ENCODE results near the gene MAMDC4. TPM values are rescaled to one million over a fixed set of nuclear protein-coding genes. Genes with fewer than 3 reads are reported as not detected.

Gene MAMDC4
- total and polyA plus RNA-seq, 4 donors = 1.6 to 15.9 (median 12.2) TPM

DNA sequence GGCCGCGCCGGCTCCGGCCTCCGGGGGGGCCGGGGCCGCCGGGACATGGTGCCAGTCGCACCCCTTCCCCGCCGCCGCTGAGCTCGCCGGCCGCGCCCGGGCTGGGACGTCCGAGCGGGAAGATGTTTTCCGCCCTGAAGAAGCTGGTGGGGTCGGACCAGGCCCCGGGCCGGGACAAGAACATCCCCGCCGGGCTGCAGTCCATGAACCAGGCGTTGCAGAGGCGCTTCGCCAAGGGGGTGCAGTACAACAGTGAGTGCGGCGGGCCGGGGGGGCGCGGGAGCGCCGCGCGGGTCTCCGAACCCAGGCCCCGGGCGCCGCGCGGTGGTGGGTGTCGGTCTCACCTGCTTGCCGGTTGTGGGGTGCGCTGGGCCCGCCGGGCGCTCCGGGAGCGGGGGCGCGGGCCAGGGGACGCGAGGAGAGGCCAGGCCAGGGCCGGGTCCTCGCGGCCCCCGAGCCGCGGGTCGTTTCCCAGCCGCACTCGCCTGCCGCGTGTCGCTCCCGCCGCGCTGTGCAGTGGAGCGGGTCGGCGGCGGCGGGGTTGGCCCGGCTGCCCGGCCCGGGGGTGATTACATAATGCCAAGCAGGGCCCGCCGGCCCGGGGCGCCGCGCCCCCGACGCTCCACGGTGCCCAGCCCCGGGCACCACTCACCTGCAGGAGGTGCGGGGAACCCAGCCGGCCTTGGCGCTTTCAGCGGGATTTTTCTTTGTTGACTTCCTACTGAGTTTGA lies 43.9 kb upstream of the MAMDC4 start:
- peak overlapping the region; percentile 71 for H3K4me3 ChIP-seq (ENCODE audit: low read depth, low read length)
- DNase-seq (ENCODE audit: low read depth in 4 of 6, low spot score in 6 of 6) = peak in 2 of 6 donors; percentile 53
- peak overlapping the region; percentile 69 for H3K27ac ChIP-seq (ENCODE audit: low read depth, low read length)
- peaks cover 24% of the 10 kb centered on the region for H3K4me1 ChIP-seq (ENCODE audit: control insufficient read depth, insufficient read depth, low read length)
- WGBS (ENCODE audit: insufficient coverage) = under 1% methylated on average over 93 of the region's 93 CpGs
- H3K36me3 ChIP-seq (ENCODE audit: control insufficient read depth, insufficient read depth, low read length) = peaks cover 61% of the 10 kb centered on the region
- H3K27me3 ChIP-seq (ENCODE audit: control insufficient read depth, insufficient read depth, low read length) = no peaks in the 10 kb centered on the region
- H3K9me3 ChIP-seq (ENCODE audit: control insufficient read depth, insufficient read depth, low read length) = no peaks in the 10 kb centered on the region

DNA sequence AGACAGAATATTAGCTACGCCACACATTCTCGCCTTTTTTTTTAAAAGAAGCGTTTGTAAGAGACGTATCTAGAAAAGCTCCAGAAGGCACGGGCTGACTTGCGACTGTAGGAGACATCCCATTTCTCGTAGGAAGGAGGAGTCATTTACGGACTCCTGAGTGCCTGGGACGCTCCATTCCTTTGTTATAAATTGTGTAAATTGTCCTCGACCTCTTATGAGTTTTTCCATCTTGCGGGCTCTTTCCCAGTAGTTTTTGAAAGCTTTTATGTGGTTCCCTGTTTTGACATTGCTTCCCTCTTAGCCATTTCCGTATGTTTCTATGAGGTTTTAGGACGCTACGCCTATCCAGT lies 43.4 kb upstream of the MAMDC4 start:
- Histone ChIP-seq H3K27ac (ENCODE audit: low read depth, low read length) (no peak overlapping the region), H3K36me3 (ENCODE audit: control insufficient read depth, insufficient read depth, low read length) (peaks cover 59% of the 10 kb centered on the region)
- 0% methylated on average over 4 of the region's 14 CpGs for WGBS (ENCODE audit: insufficient coverage)

DNA sequence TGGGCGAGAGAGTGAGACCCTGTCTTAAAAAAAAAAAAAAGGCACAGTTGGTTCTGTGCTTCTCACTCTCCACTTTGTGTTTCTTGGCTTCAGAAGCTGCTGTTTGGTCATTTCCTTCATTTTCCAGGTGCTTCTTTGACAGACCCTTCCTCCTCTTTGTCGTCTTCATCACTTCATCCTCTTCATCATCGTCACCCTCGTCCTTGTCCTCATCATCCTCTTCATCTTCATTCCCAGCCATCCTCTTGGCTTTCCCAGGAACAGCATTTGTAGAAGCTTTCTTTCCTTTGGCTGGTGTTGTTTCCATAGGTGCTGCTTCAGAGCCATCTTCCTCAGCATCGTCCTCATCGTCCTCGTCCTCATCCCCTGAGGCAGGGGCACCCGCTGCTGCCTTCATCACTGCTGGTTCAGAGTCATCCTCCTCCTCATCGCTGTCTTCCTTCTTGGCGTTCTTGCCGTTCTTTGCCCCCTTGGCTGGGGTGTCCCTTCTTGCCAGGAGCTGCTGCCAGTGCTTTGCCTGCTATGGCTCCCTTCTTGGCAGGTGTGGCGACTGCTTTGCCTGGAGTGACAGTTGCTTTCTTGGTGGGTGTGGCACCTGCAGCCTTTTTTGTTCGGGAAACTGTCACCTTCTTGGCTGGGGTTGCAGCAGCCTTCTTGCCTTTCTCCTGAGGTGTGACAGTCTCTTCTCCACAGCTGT lies 37.3 kb upstream of the MAMDC4 start:
- Histone ChIP-seq H3K4me1 (ENCODE audit: control insufficient read depth, insufficient read depth, low read length) (peaks cover 3% of the 10 kb centered on the region), H3K27me3 (ENCODE audit: control insufficient read depth, insufficient read depth, low read length) (no peaks in the 10 kb centered on the region), H3K4me3 (ENCODE audit: low read depth, low read length) (no peak overlapping the region), H3K9me3 (ENCODE audit: control insufficient read depth, insufficient read depth, low read length) (no peaks in the 10 kb centered on the region), H3K36me3 (ENCODE audit: control insufficient read depth, insufficient read depth, low read length) (peaks cover 40% of the 10 kb centered on the region), H3K27ac (ENCODE audit: low read depth, low read length) (no peak overlapping the region)
- WGBS (ENCODE audit: insufficient coverage) = 98% methylated on average over 13 of the region's 13 CpGs
- no peak for DNase-seq (ENCODE audit: low read depth in 4 of 6, low spot score in 6 of 6)

More for the DNA sequence above, 43.4 kb upstream of the MAMDC4 start:
- Histone ChIP-seq H3K4me1 (ENCODE audit: control insufficient read depth, insufficient read depth, low read length) (peaks cover 24% of the 10 kb centered on the region), H3K9me3 (ENCODE audit: control insufficient read depth, insufficient read depth, low read length) (no peaks in the 10 kb centered on the region), H3K4me3 (ENCODE audit: low read depth, low read length) (peak overlapping the region; percentile 43), H3K27me3 (ENCODE audit: control insufficient read depth, insufficient read depth, low read length) (no peaks in the 10 kb centered on the region)
- DNase-seq (ENCODE audit: low read depth in 4 of 6, low spot score in 6 of 6) = peak in 2 of 6 donors; percentile 39 to 42

DNA sequence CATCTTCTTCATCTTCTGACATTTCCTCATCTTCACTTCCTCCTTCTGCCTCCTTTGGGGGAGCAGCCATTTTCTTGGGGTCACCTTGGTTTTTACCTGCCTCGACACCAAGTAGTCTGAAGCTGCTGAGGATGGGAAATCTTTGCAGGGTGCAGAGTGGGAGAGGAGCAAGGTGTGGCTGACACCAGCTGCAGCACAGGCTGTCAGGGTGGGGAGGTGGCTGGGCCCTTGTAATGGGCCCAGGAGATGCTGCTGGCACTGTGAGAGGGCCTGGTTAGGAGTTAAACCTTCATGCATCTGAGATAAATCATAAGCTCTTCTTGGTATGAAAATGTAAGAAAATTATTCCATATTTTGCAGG lies 36.7 kb upstream of the MAMDC4 start:
- Histone ChIP-seq H3K36me3 (ENCODE audit: control insufficient read depth, insufficient read depth, low read length) (peaks cover 36% of the 10 kb centered on the region), H3K4me3 (ENCODE audit: low read depth, low read length) (no peak overlapping the region), H3K27ac (ENCODE audit: low read depth, low read length) (no peak overlapping the region), H3K4me1 (ENCODE audit: control insufficient read depth, insufficient read depth, low read length) (no peaks in the 10 kb centered on the region), H3K27me3 (ENCODE audit: control insufficient read depth, insufficient read depth, low read length) (no peaks in the 10 kb centered on the region), H3K9me3 (ENCODE audit: control insufficient read depth, insufficient read depth, low read length) (no peaks in the 10 kb centered on the region)
- DNase-seq (ENCODE audit: low read depth in 4 of 6, low spot score in 6 of 6) = no peak
- 0% methylated on average over 1 of the region's 1 CpG for WGBS (ENCODE audit: insufficient coverage)

DNA sequence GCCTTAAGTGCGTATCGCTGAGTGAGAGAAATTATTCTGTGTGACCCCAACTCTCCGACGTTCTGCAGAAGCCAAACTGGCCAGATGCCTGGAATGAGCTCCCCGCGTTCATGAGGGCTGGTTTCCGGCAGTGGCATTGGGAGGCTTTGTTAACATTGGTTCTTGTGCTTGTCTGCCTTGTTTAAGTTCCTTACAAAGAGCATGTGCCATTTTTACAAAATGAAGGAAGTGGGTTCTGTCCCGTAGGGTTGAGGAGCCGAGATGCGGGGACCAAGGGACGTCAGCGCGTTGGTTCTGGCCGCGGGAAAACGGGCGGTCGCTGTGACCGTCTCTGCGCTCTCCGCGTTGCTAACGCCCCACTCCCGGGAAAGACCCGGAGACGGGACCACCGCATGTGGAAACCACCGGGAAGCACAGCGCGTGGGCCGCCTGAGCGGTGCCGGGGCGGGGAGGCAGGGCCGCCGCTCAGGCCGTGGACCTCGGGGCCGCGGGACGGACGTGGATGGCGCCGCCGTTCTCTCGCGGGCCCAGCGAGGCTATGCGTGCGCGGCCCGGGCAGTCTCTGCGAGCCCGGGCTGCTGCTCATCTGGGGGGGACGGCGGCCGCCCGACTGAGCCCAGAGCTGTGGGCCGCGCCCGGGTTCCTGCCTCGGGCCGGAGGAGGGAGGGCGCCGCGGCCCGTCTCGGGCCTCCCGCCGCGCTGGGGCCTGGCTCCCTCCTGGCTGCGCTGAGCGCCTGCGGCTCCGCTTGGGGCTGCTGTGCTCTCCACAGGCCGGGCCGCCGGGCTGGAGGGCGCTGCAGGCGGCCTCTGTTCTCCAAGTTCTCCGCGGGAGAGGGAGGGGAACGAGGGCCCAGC lies 30.9 kb upstream of the MAMDC4 start:
- Histone ChIP-seq H3K27me3 (ENCODE audit: control insufficient read depth, insufficient read depth, low read length) (no peaks in the 10 kb centered on the region), H3K4me1 (ENCODE audit: control insufficient read depth, insufficient read depth, low read length) (peaks cover 14% of the 10 kb centered on the region), H3K36me3 (ENCODE audit: control insufficient read depth, insufficient read depth, low read length) (peaks cover 53% of the 10 kb centered on the region), H3K9me3 (ENCODE audit: control insufficient read depth, insufficient read depth, low read length) (no peaks in the 10 kb centered on the region), H3K27ac (ENCODE audit: low read depth, low read length) (peak overlapping the region; percentile 22), H3K4me3 (ENCODE audit: low read depth, low read length) (no peak overlapping the region)
- peak in 2 of 6 donors; percentile 70 to 76 for DNase-seq (ENCODE audit: low read depth in 4 of 6, low spot score in 6 of 6)
- 7% methylated on average over 83 of the region's 83 CpGs for WGBS (ENCODE audit: insufficient coverage)

DNA sequence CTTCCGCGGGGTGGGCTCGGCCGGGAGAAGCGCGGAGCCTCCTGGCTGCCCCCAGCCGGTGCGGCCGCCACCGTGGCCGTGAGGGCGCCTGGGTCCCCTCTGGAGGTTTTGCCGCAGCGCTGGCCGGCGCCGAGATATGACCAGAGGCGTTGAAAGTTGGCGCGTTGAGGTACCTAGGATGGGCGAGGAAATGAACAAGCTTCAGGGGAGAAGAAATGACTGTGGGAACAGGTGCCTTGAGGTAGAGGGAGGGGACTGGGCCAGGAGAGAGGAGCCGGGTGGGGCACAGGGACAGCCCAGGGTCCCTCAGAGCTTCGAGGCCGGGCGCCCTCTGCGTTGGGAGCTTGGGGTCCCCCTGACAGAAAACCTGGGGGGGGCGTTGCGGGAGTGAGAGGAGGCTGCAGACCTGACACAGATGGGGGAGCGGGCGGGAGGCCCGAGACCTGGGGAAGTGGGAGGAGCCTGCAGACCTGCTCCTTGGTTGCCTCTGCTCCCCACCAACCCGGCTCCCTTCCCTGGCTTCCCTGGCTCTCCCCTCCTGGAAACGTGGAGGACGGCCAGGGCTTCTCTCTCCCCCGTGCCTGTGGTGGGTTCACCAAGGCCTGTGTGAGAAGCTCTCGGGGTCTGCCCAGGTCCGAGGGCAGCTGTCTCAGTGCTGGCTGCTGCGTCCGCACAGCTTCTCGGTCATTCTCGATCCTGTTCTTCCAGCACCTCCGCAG lies 30.2 kb upstream of the MAMDC4 start:
- Histone ChIP-seq H3K4me1 (ENCODE audit: control insufficient read depth, insufficient read depth, low read length) (peaks cover 14% of the 10 kb centered on the region), H3K27ac (ENCODE audit: low read depth, low read length) (no peak overlapping the region), H3K9me3 (ENCODE audit: control insufficient read depth, insufficient read depth, low read length) (no peaks in the 10 kb centered on the region), H3K36me3 (ENCODE audit: control insufficient read depth, insufficient read depth, low read length) (peaks cover 60% of the 10 kb centered on the region), H3K27me3 (ENCODE audit: control insufficient read depth, insufficient read depth, low read length) (no peaks in the 10 kb centered on the region), H3K4me3 (ENCODE audit: low read depth, low read length) (no peak overlapping the region)
- no peak for DNase-seq (ENCODE audit: low read depth in 4 of 6, low spot score in 6 of 6)
- 57% methylated on average over 39 of the region's 42 CpGs for WGBS (ENCODE audit: insufficient coverage)

DNA sequence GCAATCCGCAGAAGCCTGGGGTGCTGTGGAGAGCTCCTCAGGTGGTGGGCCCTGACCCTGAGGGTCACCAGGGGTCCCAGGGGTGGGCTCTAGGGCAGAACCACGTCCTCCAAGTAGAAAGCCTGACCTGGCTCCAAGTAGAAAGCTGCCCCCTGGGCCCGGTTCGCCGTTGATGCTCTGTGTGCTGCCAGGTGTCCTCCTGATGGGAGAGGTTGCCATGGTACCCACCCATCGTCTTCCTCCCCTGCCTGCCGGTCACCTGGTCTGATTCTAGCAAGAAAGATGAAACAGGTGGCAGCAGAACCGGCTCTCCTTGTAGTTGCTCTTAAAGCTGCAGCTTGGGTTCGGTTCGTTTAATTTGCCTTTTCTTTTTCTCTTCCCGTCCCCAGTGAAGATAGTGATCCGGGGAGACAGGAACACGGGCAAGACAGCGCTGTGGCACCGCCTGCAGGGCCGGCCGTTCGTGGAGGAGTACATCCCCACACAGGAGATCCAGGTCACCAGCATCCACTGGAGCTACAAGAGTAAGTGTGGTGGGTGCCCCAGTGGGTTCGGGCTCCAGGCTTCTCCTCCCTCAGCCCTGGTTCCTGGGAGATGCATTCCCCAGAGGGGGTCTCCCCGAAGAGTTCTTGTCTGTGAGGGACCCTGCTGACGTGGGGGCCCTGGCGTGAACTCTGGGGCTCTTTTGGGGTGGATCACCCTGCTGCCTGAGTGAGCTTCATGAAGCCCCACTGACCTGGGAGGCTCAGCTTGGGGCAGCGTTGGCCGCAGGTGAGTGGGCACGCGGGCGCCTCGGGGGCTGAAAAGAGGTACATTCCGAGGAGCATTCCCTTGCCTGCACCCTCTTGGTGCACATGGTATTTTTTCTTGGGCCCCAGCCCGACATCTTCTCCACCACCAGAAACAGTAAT lies 28.8 kb upstream of the MAMDC4 start:
- WGBS (ENCODE audit: insufficient coverage) = 87% methylated on average over 19 of the region's 30 CpGs
- H3K9me3 ChIP-seq (ENCODE audit: control insufficient read depth, insufficient read depth, low read length) = no peaks in the 10 kb centered on the region
- no peak for DNase-seq (ENCODE audit: low read depth in 4 of 6, low spot score in 6 of 6)
- peaks cover 65% of the 10 kb centered on the region for H3K36me3 ChIP-seq (ENCODE audit: control insufficient read depth, insufficient read depth, low read length)
- H3K27ac ChIP-seq (ENCODE audit: low read depth, low read length) = no peak overlapping the region
- H3K4me1 ChIP-seq (ENCODE audit: control insufficient read depth, insufficient read depth, low read length) = peaks cover 14% of the 10 kb centered on the region
- H3K27me3 ChIP-seq (ENCODE audit: control insufficient read depth, insufficient read depth, low read length) = no peaks in the 10 kb centered on the region
- H3K4me3 ChIP-seq (ENCODE audit: low read depth, low read length) = no peak overlapping the region

DNA sequence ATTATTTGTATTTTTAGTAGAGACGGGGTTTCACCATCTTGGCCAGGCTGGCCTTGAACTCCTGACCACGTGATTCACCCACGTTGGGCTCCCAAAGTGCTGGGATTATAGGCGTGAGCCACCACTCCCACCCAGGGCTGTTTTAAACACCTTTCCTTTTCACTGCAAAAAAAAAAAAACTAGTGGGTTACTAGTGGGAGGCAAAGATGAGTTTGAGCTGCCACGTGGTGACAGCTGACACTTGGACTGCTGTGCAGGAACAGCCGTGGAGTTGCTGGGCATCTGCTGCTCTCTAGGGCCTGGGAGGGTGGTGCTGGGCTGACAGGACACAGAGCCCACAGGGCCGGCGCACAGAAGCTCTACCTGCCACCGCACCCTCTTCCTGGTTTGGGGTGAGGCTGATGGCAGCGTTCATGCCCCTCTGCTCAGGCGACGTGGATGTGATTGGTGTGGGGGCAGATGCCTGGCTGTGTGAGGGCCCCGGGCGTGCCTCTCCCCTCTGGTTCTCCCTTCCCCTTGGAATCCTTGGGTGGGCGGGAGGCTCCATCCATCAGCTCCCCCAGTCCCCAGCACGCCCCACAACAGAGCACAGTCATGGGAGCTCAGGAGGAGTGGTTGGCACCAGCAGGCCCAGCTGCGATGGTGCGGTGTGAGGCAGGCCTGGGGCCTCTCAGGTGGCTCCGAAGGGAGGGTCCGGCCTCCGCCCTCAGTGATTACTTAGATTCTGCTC lies 27.5 kb upstream of the MAMDC4 start:
- no peak overlapping the region for H3K27ac ChIP-seq (ENCODE audit: low read depth, low read length)
- no peaks in the 10 kb centered on the region for H3K27me3 ChIP-seq (ENCODE audit: control insufficient read depth, insufficient read depth, low read length)
- peaks cover 14% of the 10 kb centered on the region for H3K4me1 ChIP-seq (ENCODE audit: control insufficient read depth, insufficient read depth, low read length)
- DNase-seq (ENCODE audit: low read depth in 4 of 6, low spot score in 6 of 6) = no peak
- no peak overlapping the region for H3K4me3 ChIP-seq (ENCODE audit: low read depth, low read length)
- no peaks in the 10 kb centered on the region for H3K9me3 ChIP-seq (ENCODE audit: control insufficient read depth, insufficient read depth, low read length)
- H3K36me3 ChIP-seq (ENCODE audit: control insufficient read depth, insufficient read depth, low read length) = peaks cover 78% of the 10 kb centered on the region
- WGBS (ENCODE audit: insufficient coverage) = 92% methylated on average over 12 of the region's 21 CpGs

Measured in spinal cord (tissue), 10 donors.